A673 (cell line): ENCODE data around the gene CFAP73. TPM values are rescaled to one million over a fixed set of nuclear protein-coding genes. Genes with fewer than 3 reads are reported as not detected.

Experiments used
- BruUV-seq: library from RNA; stranded (reverse); fragments of 400-500 nt; replicated peaks from 2 replicates; lab custom pipeline; 2021; lab: Mats Ljungman, UMichigan
- CTCF ChIA-PET: fragments of 300-600 bp; sonication (Branson Sonifier 250); formaldehyde crosslinking; loops from one replicate; lab custom pipeline; 2022; ENCODE audit warnings: antibody characterized with exemption; lab: Charles Lee
- POLR2A ChIA-PET: fragments of 300-600 bp; sonication (Branson Sonifier 250); formaldehyde crosslinking; loops from one replicate; lab custom pipeline; 2022; ENCODE audit warnings: antibody characterized with exemption; ENCODE audit not compliant: low non-redundant PET; lab: Charles Lee
- DNase-seq: peaks from one replicate; pipeline ENCODE4 v3.0.0-alpha.2; 2015; ENCODE audit warnings: low spot score
- H3K27ac ChIP-seq: fragments of 200-600 bp; sonication (generic); 2 replicates; pipeline ENCODE4 v1.5.1; 2016; ENCODE audit warnings: mixed run types, low read depth, mild to moderate bottlenecking, mixed read lengths, antibody characterized with exemption, low read length; ENCODE audit not compliant: poor library complexity, severe bottlenecking
- H3K27me3 ChIP-seq: fragments of 200-600 bp; sonication (generic); replicated peaks from 2 replicates; pipeline ENCODE4 v1.6.1; 2017; ENCODE audit warnings: mixed run types, low read depth, mild to moderate bottlenecking, mixed read lengths, antibody characterized with exemption, low read length; ENCODE audit not compliant: insufficient read depth, poor library complexity
- H3K36me3 ChIP-seq: fragments of 200-600 bp; sonication (generic); 2 replicates; pipeline ENCODE4 v1.6.1; 2016; ENCODE audit warnings: mixed run types, mild to moderate bottlenecking, mixed read lengths, antibody characterized with exemption, low read length; ENCODE audit not compliant: insufficient read depth, poor library complexity, severe bottlenecking
- H3K4me1 ChIP-seq: fragments of 200-600 bp; sonication (generic); 2 replicates; pipeline ENCODE4 v1.6.1; 2017; ENCODE audit warnings: mixed run types, mild to moderate bottlenecking, mixed read lengths, antibody characterized with exemption, low read length; ENCODE audit not compliant: insufficient read depth, poor library complexity, severe bottlenecking
- H3K4me3 ChIP-seq: fragments of 200-600 bp; sonication (generic); 2 replicates; pipeline ENCODE4 v1.5.1; 2016; ENCODE audit warnings: low read depth, mixed run types, mild to moderate bottlenecking, mixed read lengths, low read length; ENCODE audit not compliant: poor library complexity, severe bottlenecking
- H3K9me3 ChIP-seq: fragments of 200-600 bp; sonication (generic); 2 replicates; pipeline ENCODE4 v1.6.1; 2016; ENCODE audit warnings: mixed run types, low read depth, mild to moderate bottlenecking, mixed read lengths, antibody characterized with exemption, low read length; ENCODE audit not compliant: poor library complexity, severe bottlenecking
- EZH2 ChIP-seq: fragments of 200-600 bp; sonication (generic); IDR thresholded peaks from 2 replicates; pipeline ENCODE4 v1.6.1; 2017; ENCODE audit warnings: borderline replicate concordance, low read depth, mild to moderate bottlenecking, mixed read lengths, antibody characterized with exemption, low read length; ENCODE audit not compliant: poor library complexity, severe bottlenecking
- intact Hi-C: fragments of 100-400 bp; cut with micrococcal nuclease; formaldehyde crosslinking; loops from one replicate; pipeline ENCODE4 v1.10.0; 2022; ENCODE audit not compliant: unreplicated experiment
- total RNA-seq: library from RNA; stranded (reverse); gene quantifications from 2 replicates; pipeline ENCODE4 v1.2.3, GENCODE V29; 2021
- TF ChIP-seq, protein P1 (sequence below): fragments of 300-800, 200-600 bp; sonication (generic); conservative IDR thresholded peaks from 2 replicates; pipeline ENCODE4 v1.5.1; 2017; ENCODE audit warnings: low read depth, mild to moderate bottlenecking, antibody characterized with exemption, low read length, moderate library complexity, mixed read lengths

CFAP73 gene
- total RNA-seq, 1 experiment from 2014 or later: not detected

- Histone ChIP-seq H3K4me1 (peaks cover 17% of the 10 kb centered on the region), H3K27me3 (peaks cover 5% of the 10 kb centered on the region), H3K9me3 (no peaks in the 10 kb centered on the region), H3K36me3 (no peaks in the 10 kb centered on the region), H3K27ac (no peak overlapping the region), H3K4me3 (peak overlapping the region; percentile 44)
- no peak for DNase-seq
- no TSS peak for BruUV-seq
- TF ChIP-seq, protein P1, sequence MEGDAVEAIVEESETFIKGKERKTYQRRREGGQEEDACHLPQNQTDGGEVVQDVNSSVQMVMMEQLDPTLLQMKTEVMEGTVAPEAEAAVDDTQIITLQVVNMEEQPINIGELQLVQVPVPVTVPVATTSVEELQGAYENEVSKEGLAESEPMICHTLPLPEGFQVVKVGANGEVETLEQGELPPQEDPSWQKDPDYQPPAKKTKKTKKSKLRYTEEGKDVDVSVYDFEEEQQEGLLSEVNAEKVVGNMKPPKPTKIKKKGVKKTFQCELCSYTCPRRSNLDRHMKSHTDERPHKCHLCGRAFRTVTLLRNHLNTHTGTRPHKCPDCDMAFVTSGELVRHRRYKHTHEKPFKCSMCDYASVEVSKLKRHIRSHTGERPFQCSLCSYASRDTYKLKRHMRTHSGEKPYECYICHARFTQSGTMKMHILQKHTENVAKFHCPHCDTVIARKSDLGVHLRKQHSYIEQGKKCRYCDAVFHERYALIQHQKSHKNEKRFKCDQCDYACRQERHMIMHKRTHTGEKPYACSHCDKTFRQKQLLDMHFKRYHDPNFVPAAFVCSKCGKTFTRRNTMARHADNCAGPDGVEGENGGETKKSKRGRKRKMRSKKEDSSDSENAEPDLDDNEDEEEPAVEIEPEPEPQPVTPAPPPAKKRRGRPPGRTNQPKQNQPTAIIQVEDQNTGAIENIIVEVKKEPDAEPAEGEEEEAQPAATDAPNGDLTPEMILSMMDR: no peak
- TF ChIP-seq EZH2: no peak
- intact Hi-C loops: loop anchor here (5.0 to 10.0 kb wide), 2 partner anchors 100 to 158 kb away; no protein-coding TSS in a partner anchor
- ChIA-PET CTCF (interaction anchor here (0.5 to 2.6 kb wide), 3 partner anchors 17 to 159 kb away, joined by 4 to 15 read pairs (median 5); partner anchors contain the start of gene RASAL1), POLR2A (no interaction called here)
Measured at GRCh38 chr12:113152196-113152834, 2.8 kb downstream of the CFAP73 start.

DNA sequence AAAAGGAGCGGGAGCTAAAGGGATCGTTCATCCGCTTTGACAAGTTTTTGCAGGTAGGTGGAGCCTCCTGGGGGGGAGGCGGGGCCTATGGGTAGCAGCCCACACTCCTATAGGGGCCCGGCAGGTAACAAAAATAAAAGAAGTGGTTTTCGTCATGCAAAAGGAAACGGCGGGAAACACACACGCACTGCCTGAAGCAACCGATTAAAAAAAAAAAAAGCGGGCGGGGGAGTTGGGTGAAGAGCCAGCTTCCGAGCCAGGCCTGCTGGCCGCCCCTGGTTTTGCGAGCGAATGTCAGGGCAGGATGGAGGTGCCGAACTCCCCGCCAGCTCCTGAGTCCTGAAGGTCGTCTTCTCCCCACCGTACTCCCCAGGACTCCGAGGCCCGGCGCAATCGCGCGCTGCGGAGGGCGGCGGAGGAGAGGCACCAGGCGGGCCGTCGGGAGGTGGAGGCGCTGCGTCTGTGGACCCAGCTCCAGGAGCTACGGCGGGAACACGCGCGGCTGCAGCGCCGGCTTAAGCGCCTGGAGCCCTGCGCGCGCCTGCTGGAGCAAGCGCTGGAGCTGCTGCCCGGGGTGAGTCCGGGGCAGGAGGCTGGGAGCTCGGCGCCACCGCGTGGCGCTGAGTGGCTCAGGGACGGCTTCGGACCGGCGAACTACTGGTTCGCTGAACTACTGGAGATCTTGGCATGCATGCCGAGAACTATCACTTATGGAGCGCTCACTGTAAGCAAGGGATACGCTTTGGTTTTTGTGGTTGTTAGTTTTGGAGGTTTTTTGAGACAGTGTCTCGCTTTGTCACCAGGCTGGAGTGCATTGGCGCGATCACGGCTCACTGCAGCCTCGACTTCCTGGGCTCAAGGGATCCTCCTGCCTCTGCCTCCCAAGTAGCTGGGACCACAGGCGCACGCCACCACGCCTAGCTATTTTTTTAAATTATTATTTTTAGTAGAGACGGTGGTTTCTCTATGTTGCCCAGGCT is 3.6 kb downstream of the CFAP73 start:
- POLR2A ChIA-PET: no interaction called here
- Histone ChIP-seq H3K9me3 (no peaks in the 10 kb centered on the region), H3K27ac (no peak overlapping the region), H3K36me3 (no peaks in the 10 kb centered on the region), H3K4me1 (peaks cover 17% of the 10 kb centered on the region), H3K27me3 (peaks cover 5% of the 10 kb centered on the region), H3K4me3 (peak overlapping the region; percentile 44)
- TF ChIP-seq, protein P1: peak; percentile 64
- no peak for TF ChIP-seq EZH2
- no TSS peak for BruUV-seq
- intact Hi-C loops: loop anchor here (5.0 to 10.0 kb wide), 2 partner anchors 101 to 158 kb away; no protein-coding TSS in a partner anchor
- DNase-seq: peak; percentile 82
- CTCF ChIA-PET: interaction anchor here (0.6 to 2.6 kb wide), 4 partner anchors 18 to 162 kb away, joined by 3 to 15 read pairs (median 4); partner anchors contain the start of gene RASAL1

DNA sequence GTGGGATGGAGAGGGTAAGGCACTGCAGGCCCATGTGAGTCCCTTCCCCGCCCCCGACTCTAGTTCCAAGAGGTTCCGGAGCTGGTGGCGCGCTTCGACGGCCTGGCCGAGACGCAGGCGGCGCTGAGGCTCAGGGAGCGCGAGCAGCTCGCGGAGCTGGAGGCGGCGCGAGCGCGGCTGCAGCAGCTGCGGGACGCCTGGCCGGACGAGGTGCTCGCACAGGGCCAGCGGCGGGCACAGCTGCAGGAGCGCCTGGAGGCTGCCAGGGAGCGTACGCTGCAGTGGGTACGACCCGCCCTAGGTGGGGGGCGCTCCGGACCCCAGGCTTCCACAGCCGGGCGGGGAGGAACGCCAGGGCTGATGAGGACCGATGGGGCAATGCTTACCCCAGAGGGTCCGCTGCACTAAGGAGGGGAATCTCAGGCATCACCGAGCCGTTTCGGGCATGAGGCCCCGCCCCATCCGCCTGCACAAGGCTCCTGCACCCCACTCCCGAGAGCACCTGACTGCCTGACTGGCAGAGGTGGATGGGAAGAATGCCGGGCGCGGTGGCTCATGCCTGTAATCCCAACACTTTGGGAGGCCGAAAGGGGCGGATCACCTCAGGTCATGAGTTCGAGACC is 4.9 kb downstream of the CFAP73 start:
- Histone ChIP-seq H3K36me3 (peaks cover 13% of the 10 kb centered on the region), H3K4me3 (peak overlapping the region; percentile 6), H3K9me3 (no peaks in the 10 kb centered on the region), H3K27me3 (peaks cover 5% of the 10 kb centered on the region), H3K27ac (no peak overlapping the region), H3K4me1 (peaks cover 14% of the 10 kb centered on the region)
- POLR2A ChIA-PET: no interaction called here
- intact Hi-C loops: loop anchor here (5.0 to 10.0 kb wide), 2 partner anchors 102 to 160 kb away; no protein-coding TSS in a partner anchor
- DNase-seq: peak; percentile 31
- no TSS peak for BruUV-seq
- TF ChIP-seq, protein P1: no peak
- no peak for TF ChIP-seq EZH2
- CTCF ChIA-PET: interaction anchor here (0.7 to 2.6 kb wide), 2 partner anchors 134 to 162 kb away, joined by 5 to 15 read pairs; no protein-coding TSS in a partner anchor
